H1 (cell line): ENCODE results near the gene FTL. TPM values are rescaled to one million over a fixed set of nuclear protein-coding genes. Genes with fewer than 3 reads are reported as not detected.

Experiments used
- GABPA ChIP-seq: IDR thresholded peaks from 2 replicates; pipeline ENCODE4 v1.6.1; 2011; ENCODE audit warnings: mild to moderate bottlenecking, low read length, moderate library complexity, borderline replicate concordance; ENCODE audit not compliant: insufficient read depth
- NANOG ChIP-seq: IDR thresholded peaks from 2 replicates; pipeline ENCODE4 v1.6.1; 2011; ENCODE audit warnings: low read length, low read depth, mild to moderate bottlenecking, inconsistent platforms; ENCODE audit not compliant: insufficient read depth, poor library complexity, severe bottlenecking
- SAP30 ChIP-seq: fragments of 300-600 bp; sonication (generic); IDR thresholded peaks from 2 replicates; pipeline ENCODE4 v1.7.1; 2012; ENCODE audit warnings: low read length, moderate library complexity, mild to moderate bottlenecking, inconsistent platforms; ENCODE audit not compliant: insufficient read depth, insufficient replicate concordance
- polyA plus RNA-seq, 7 experiments: library from polyadenylated mRNA; depleted of rRNA in 3 of 7; stranded (reverse) in 5 of 7; unstranded in 2 of 7; fragments of >200 nt in 5 of 7; fragments of 200-250 nt in 2 of 7; gene quantifications; 1 replicate in 5 of 7; 2 replicates in 1 of 7; 4 replicates in 1 of 7; pipeline versions ENCODE4 v1.2.1 to v1.2.3, GENCODE V29; 2011 to 2013; ENCODE audit warnings: missing spikeins in 2 of 7, mixed read lengths in 2 of 7
- total RNA-seq: library from RNA; stranded (reverse); fragmentation: NEBNext Ultra II Directional; extraction: Animal tissue kit (Norgen Biotek cat#: 25700); gene quantifications from 2 replicates; pipeline ENCODE4 v1.2.1, GENCODE V29; 2021

Gene FTL
- total and polyA plus RNA-seq, 2 of the 8 experiments (the other 6 are each of a cell fraction or from before 2014, with no cell fraction given) = 1,751 to 2,427 TPM

DNA sequence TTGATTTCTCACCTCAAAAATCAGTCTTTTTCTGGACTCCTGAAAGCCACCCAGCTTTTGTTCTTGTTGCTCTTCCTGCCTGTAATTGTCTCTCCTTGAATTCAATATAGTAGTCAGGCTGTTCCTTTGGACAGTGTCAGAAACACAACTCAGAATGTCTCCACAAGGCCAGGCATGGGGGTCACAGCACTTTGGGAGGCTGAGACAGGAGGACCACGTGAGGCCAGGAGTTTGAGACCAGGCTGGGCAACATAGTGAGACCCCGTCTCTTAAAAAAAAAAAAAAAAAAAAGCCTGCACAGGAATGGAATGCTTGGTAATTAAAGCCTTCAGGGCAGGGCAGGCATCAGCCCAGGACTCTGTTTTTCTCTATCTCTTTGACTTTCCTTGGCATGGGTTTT, 19.3 kb upstream of the FTL start (continued):
- TF ChIP-seq GABPA (no peak), SAP30 (no peak), NANOG (no peak)
